Endothelial cell of umbilical vein (primary cell): ENCODE results near the gene STK40. TPM values are rescaled to one million over a fixed set of nuclear protein-coding genes. Genes with fewer than 3 reads are reported as not detected.

Experiments
- BruUV-seq: library from RNA; stranded (reverse); fragments of 400-500 nt; replicated peaks from 2 replicates; lab custom pipeline; 2021; lab: Mats Ljungman, UMichigan
- CTCF ChIA-PET: fragments of 300-600, 350-600 bp; sonication (Branson Sonifier 250); formaldehyde crosslinking; loops from one replicate; lab custom pipeline; 2021; ENCODE audit warnings: antibody characterized with exemption, inconsistent platforms; lab: Charles Lee
- POLR2A ChIA-PET: fragments of 300-600, 350-600 bp; sonication (Branson Sonifier 250); formaldehyde crosslinking; loops from one replicate; lab custom pipeline; 2021; ENCODE audit warnings: antibody characterized with exemption, inconsistent platforms; lab: Charles Lee
- DNase-seq: peaks from one replicate; pipeline ENCODE4 v3.0.0-alpha.2; 2011; ENCODE audit warnings: low read depth, low spot score
- FAIRE-seq: peaks from 2 replicates; lab custom pipeline; 2011; peaks lifted over from hg19 to GRCh38; lab: Jason Lieb, UNC
- H2AFZ ChIP-seq: 2 replicates; pipeline ENCODE4 v1.6.0; 2012; ENCODE audit warnings: low read depth, low read length, control low read depth, inconsistent platforms
- H3K27ac ChIP-seq: 2 replicates; pipeline ENCODE4 v1.5.1; 2011; ENCODE audit warnings: low read depth, mild to moderate bottlenecking, control low read depth, low read length, moderate library complexity; ENCODE audit not compliant: insufficient read depth
- H3K27me3 ChIP-seq, 2 experiments: 2 replicates each; pipeline versions ENCODE4 v1.6.0 to v1.6.1; 2011; ENCODE audit warnings: low read length in 2 of 2, mixed read lengths in 1 of 2; ENCODE audit not compliant: control insufficient read depth in 2 of 2, insufficient read depth in 2 of 2
- H3K36me3 ChIP-seq, 2 experiments: 2 replicates in 1 of 2; 3 replicates in 1 of 2; pipeline ENCODE4 v1.5.1; 2011; ENCODE audit warnings: low read length in 2 of 2, mild to moderate bottlenecking in 1 of 2, moderate library complexity in 1 of 2; ENCODE audit not compliant: control insufficient read depth in 2 of 2, insufficient read depth in 2 of 2; ENCODE audit errors: extremely low read depth in 1 of 2
- H3K4me1 ChIP-seq: 3 replicates; pipeline ENCODE4 v1.5.1; 2011; ENCODE audit warnings: mild to moderate bottlenecking, low read length; ENCODE audit not compliant: control insufficient read depth, insufficient read depth; ENCODE audit errors: extremely low read depth
- H3K4me2 ChIP-seq: 2 replicates; pipeline ENCODE4 v1.6.1; 2011; ENCODE audit warnings: low read length, control low read depth, mixed read lengths; ENCODE audit not compliant: insufficient read depth
- H3K4me3 ChIP-seq, 3 experiments: fragments of 200-600 bp in 1 of 3; sonication (generic), shearing (Covaris generic) in 1 of 3; replicated peaks in 1 of 3; 2 replicates each; pipeline ENCODE4 v1.5.1; 2011 to 2016; ENCODE audit warnings: control low read depth in 3 of 3, low read length in 3 of 3, mild to moderate bottlenecking in 2 of 3, inconsistent platforms in 1 of 3, low read depth in 1 of 3, moderate library complexity in 1 of 3; ENCODE audit not compliant: insufficient read depth in 1 of 3
- H3K79me2 ChIP-seq: 2 replicates; pipeline ENCODE4 v1.6.0; 2012; ENCODE audit warnings: low read length, inconsistent platforms; ENCODE audit not compliant: control insufficient read depth, insufficient read depth
- H3K9ac ChIP-seq: replicated peaks from 2 replicates; pipeline ENCODE3; 2011; ENCODE audit warnings: low read length, control low read depth; ENCODE audit not compliant: insufficient read depth; ENCODE audit errors: extremely low read depth
- H3K9me1 ChIP-seq: replicated peaks from 3 replicates; pipeline ENCODE4 v1.6.0; 2011; ENCODE audit warnings: mild to moderate bottlenecking, low read length; ENCODE audit not compliant: control insufficient read depth, insufficient read depth; ENCODE audit errors: extremely low read depth
- H3K9me3 ChIP-seq: replicated peaks from 2 replicates; pipeline ENCODE4 v1.5.1; 2012; ENCODE audit warnings: low read length, inconsistent platforms; ENCODE audit not compliant: control insufficient read depth, insufficient read depth
- H4K20me1 ChIP-seq: replicated peaks from 2 replicates; pipeline ENCODE3; 2011; ENCODE audit warnings: mild to moderate bottlenecking, low read length; ENCODE audit not compliant: control insufficient read depth, insufficient read depth; ENCODE audit errors: extremely low read depth
- EZH2 ChIP-seq: IDR thresholded peaks from 2 replicates; pipeline ENCODE4 v1.6.1; 2012; ENCODE audit warnings: borderline replicate concordance, low read depth, mild to moderate bottlenecking, moderate library complexity, low read length, inconsistent platforms; ENCODE audit not compliant: severe bottlenecking
- FOS ChIP-seq: IDR thresholded peaks from 2 replicates; pipeline ENCODE4 v1.6.1; 2011; ENCODE audit warnings: mild to moderate bottlenecking, low read length, moderate library complexity, borderline replicate concordance; ENCODE audit not compliant: insufficient read depth
- GATA2 ChIP-seq: IDR thresholded peaks from 2 replicates; pipeline ENCODE4 v1.7.0; 2011; ENCODE audit warnings: low read depth, mild to moderate bottlenecking, moderate library complexity, mixed read lengths, low read length; ENCODE audit not compliant: insufficient read length, insufficient read depth
- JUN ChIP-seq: IDR thresholded peaks from 2 replicates; pipeline ENCODE4 v1.6.1; 2011; ENCODE audit warnings: borderline replicate concordance, low read depth; ENCODE audit not compliant: insufficient read length, insufficient read depth
- POLR2A ChIP-seq: IDR thresholded peaks from 2 replicates; pipeline ENCODE4 v1.6.1; 2012; ENCODE audit warnings: low read depth, mild to moderate bottlenecking, control low read depth, low read length
- POLR2AphosphoS5 ChIP-seq: IDR thresholded peaks from 2 replicates; pipeline ENCODE4 v1.6.1; 2012; ENCODE audit warnings: low read depth, mild to moderate bottlenecking, control low read depth, low read length, moderate library complexity; ENCODE audit not compliant: insufficient read depth
- dilution Hi-C: fragments of 300-500 bp; cut with MboI; formaldehyde crosslinking; loops from one replicate; pipeline ENCODE4 v1.15.0; 2019; ENCODE audit warnings: low sequenced_read_pairs; ENCODE audit not compliant: extremely low pct_ligation_motif_present
- intact Hi-C: fragments of 100-400 bp; cut with micrococcal nuclease; formaldehyde crosslinking; loops from one replicate; pipeline ENCODE4 v1.10.0; 2022
- polyA plus RNA-seq, 4 experiments: library from polyadenylated mRNA; depleted of rRNA in 3 of 4; stranded (reverse) in 3 of 4; unstranded in 1 of 4; fragments of >200 nt; gene quantifications; 2 replicates each; pipeline versions ENCODE4 v1.2.1 to v1.2.3, GENCODE V29; 2011 to 2012; ENCODE audit warnings: missing spikeins in 1 of 4
- total RNA-seq: library from RNA; stranded (reverse); gene quantifications from 2 replicates; pipeline ENCODE4 v1.2.3, GENCODE V29; 2021
- TF ChIP-seq, protein P1 (sequence below), 2 donors: IDR thresholded peaks; 1 replicate in 1 of 2; 2 replicates in 1 of 2; pipeline ENCODE4 v1.5.1; 2011; ENCODE audit warnings: low read length in 2 of 2, mild to moderate bottlenecking in 2 of 2, moderate library complexity in 2 of 2, control low read depth in 1 of 2, inconsistent platforms in 1 of 2, low read depth in 1 of 2; ENCODE audit not compliant: insufficient read depth in 1 of 2; ENCODE audit errors: extremely low read depth in 1 of 2
- TF ChIP-seq, protein P2 (sequence below): IDR thresholded peaks from 2 replicates; pipeline ENCODE4 v1.6.1; 2011; ENCODE audit not compliant: insufficient read depth, insufficient read length

Gene STK40
- total and polyA plus RNA-seq, 2 donors (not counting 3 experiments of a cell fraction or from before 2014, with no cell fraction given), result 20.8 to 36.8 TPM

- intact Hi-C loops, result loop anchor here (1.0 kb wide), 1 partner anchor 17 kb away; no protein-coding TSS in a partner anchor
- Histone ChIP-seq H3K9ac (peak overlapping the region; percentile 71), H3K79me2 (no peaks in the 10 kb centered on the region), H3K36me3 (peaks cover 4 to 25% of the 10 kb centered on the region in 2 experiments), H4K20me1 (no peaks in the 10 kb centered on the region), H3K4me3 (no peak overlapping the region), H3K4me1 (peaks cover 49% of the 10 kb centered on the region), H3K27me3 (no peaks in the 10 kb centered on the region), H3K27ac (peak overlapping the region; percentile 89), H2AFZ (no peak overlapping the region), H3K4me2 (peak overlapping the region; percentile 23), H3K9me3 (no peaks in the 10 kb centered on the region), H3K9me1 (no peaks in the 10 kb centered on the region)
- dilution Hi-C loops, result no loop called here
- TF ChIP-seq POLR2A (peak; percentile 47), FOS (peak; percentile 53), POLR2AphosphoS5 (peak; percentile 93), GATA2 (peak; percentile 92), JUN (peak; percentile 36), EZH2 (no peak)
- TF ChIP-seq, protein P1, sequence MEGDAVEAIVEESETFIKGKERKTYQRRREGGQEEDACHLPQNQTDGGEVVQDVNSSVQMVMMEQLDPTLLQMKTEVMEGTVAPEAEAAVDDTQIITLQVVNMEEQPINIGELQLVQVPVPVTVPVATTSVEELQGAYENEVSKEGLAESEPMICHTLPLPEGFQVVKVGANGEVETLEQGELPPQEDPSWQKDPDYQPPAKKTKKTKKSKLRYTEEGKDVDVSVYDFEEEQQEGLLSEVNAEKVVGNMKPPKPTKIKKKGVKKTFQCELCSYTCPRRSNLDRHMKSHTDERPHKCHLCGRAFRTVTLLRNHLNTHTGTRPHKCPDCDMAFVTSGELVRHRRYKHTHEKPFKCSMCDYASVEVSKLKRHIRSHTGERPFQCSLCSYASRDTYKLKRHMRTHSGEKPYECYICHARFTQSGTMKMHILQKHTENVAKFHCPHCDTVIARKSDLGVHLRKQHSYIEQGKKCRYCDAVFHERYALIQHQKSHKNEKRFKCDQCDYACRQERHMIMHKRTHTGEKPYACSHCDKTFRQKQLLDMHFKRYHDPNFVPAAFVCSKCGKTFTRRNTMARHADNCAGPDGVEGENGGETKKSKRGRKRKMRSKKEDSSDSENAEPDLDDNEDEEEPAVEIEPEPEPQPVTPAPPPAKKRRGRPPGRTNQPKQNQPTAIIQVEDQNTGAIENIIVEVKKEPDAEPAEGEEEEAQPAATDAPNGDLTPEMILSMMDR (IDR thresholded peaks at IDR 0.05; ENCODE audit: extremely low read depth in 1 of 2, insufficient read depth in 1 of 2, low read depth in 1 of 2, low read length in 2 of 2), result peak in 1 of 2 donors; percentile 31
- TF ChIP-seq, protein P2, sequence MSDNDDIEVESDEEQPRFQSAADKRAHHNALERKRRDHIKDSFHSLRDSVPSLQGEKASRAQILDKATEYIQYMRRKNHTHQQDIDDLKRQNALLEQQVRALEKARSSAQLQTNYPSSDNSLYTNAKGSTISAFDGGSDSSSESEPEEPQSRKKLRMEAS, result no peak
- POLR2A ChIA-PET, result interaction anchor here (0.8 to 2.3 kb wide), 4 partner anchors 15 to 34 kb away, joined by 3 to 9 read pairs (median 4); no protein-coding TSS in a partner anchor
- BruUV-seq, result no TSS peak
- DNase-seq, result peak; percentile 68
- FAIRE-seq, result peak; percentile 99
- CTCF ChIA-PET, result interaction anchor here (0.7 to 6.7 kb wide), 11 partner anchors 9 to 218 kb away, joined by 3 to 99 read pairs (median 5); partner anchors contain the start of gene TRAPPC3
Observed at GRCh38 chr1:36352125-36352909, 33.4 kb downstream of the STK40 start.
